ENCODE data around the gene SH2D3A. TPM values are rescaled to one million over a fixed set of nuclear protein-coding genes. Genes with fewer than 3 reads are reported as not detected.

SH2D3A gene
- total and polyA plus RNA-seq, 2 experiments from 2014 or later, result 20.7 to 38.4 TPM

DNA sequence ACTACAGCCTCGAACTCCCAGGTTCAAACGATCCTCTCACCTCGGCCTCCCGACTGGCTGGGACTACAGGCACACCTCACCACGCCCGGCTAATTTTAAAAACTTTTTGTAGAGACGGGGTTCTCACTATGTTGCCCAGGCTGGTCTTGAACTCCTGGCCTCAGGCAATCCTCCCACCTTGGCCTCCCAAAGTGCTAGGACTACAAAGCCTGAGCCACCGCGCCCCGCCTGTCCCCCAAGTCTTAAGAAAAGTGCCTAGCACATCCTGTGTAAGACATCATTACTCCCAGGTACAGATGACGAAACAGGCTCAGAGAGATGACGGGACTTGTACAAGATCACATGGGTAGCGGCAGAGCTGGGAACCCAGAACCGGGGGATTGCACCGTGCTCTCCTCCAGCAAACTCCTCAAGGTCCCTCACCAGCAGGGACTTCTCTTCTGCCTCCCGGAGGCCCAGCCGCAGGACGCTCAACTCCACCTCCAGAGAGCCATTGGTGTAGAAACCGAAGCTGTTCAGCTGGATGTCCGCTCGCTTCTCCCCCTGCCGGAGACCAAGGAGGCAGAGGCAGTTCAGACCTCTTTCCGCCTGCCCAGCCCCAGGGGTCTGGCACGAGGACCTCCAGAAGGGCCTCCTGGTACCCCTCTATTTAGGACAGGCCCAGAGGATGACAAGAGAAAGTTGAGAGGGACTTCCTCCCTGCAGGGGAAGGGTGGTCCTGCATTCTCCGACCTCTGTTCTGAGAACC is 30.9 kb downstream of the SH2D3A start (continued):
- TF ChIP-seq, protein P1, sequence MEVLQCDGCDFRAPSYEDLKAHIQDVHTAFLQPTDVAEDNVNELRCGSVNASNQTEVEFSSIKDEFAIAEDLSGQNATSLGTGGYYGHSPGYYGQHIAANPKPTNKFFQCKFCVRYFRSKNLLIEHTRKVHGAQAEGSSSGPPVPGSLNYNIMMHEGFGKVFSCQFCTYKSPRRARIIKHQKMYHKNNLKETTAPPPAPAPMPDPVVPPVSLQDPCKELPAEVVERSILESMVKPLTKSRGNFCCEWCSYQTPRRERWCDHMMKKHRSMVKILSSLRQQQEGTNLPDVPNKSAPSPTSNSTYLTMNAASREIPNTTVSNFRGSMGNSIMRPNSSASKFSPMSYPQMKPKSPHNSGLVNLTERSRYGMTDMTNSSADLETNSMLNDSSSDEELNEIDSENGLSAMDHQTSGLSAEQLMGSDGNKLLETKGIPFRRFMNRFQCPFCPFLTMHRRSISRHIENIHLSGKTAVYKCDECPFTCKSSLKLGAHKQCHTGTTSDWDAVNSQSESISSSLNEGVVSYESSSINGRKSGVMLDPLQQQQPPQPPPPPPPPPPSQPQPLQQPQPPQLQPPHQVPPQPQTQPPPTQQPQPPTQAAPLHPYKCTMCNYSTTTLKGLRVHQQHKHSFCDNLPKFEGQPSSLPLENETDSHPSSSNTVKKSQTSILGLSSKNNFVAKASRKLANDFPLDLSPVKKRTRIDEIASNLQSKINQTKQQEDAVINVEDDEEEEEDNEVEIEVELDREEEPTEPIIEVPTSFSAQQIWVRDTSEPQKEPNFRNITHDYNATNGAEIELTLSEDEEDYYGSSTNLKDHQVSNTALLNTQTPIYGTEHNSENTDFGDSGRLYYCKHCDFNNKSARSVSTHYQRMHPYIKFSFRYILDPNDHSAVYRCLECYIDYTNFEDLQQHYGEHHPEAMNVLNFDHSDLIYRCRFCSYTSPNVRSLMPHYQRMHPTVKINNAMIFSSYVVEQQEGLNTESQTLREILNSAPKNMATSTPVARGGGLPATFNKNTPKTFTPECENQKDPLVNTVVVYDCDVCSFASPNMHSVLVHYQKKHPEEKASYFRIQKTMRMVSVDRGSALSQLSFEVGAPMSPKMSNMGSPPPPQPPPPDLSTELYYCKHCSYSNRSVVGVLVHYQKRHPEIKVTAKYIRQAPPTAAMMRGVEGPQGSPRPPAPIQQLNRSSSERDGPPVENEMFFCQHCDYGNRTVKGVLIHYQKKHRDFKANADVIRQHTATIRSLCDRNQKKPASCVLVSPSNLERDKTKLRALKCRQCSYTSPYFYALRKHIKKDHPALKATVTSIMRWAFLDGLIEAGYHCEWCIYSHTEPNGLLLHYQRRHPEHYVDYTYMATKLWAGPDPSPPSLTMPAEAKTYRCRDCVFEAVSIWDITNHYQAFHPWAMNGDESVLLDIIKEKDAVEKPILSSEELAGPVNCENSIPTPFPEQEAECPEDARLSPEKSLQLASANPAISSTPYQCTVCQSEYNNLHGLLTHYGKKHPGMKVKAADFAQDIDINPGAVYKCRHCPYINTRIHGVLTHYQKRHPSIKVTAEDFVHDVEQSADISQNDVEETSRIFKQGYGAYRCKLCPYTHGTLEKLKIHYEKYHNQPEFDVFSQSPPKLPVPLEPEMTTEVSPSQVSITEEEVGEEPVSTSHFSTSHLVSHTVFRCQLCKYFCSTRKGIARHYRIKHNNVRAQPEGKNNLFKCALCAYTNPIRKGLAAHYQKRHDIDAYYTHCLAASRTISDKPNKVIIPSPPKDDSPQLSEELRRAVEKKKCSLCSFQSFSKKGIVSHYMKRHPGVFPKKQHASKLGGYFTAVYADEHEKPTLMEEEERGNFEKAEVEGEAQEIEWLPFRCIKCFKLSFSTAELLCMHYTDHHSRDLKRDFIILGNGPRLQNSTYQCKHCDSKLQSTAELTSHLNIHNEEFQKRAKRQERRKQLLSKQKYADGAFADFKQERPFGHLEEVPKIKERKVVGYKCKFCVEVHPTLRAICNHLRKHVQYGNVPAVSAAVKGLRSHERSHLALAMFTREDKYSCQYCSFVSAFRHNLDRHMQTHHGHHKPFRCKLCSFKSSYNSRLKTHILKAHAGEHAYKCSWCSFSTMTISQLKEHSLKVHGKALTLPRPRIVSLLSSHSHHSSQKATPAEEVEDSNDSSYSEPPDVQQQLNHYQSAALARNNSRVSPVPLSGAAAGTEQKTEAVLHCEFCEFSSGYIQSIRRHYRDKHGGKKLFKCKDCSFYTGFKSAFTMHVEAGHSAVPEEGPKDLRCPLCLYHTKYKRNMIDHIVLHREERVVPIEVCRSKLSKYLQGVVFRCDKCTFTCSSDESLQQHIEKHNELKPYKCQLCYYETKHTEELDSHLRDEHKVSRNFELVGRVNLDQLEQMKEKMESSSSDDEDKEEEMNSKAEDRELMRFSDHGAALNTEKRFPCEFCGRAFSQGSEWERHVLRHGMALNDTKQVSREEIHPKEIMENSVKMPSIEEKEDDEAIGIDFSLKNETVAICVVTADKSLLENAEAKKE (CRISPR knock-in tag; IDR thresholded peaks at IDR 0.05), result no peak
- TF ChIP-seq EZH2 (IDR thresholded peaks at IDR 0.05; ENCODE audit: low read depth, unreplicated experiment), result no peak
- TF ChIP-seq CREB1 (CRISPR knock-in tag; IDR thresholded peaks at IDR 0.05; ENCODE audit: low read depth), result 0 out of 2 replicates have a peak, but pooled peaks have one; percentile 25
- no peak for TF ChIP-seq POLR2AphosphoS5 (IDR thresholded peaks at IDR 0.05; ENCODE audit: low read depth)
- TF ChIP-seq ZNF114 (CRISPR knock-in tag; IDR thresholded peaks at IDR 0.05), result no peak
- TF ChIP-seq NANOG (IDR thresholded peaks at IDR 0.05; ENCODE audit: borderline replicate concordance), result no peak
- TF ChIP-seq STAT1 (IDR thresholded peaks at IDR 0.05; ENCODE audit: unreplicated experiment), result no peak
- no peak for TF ChIP-seq ZNF331 (CRISPR knock-in tag; IDR thresholded peaks at IDR 0.05; ENCODE audit: low read depth)
- TF ChIP-seq, protein P2, sequence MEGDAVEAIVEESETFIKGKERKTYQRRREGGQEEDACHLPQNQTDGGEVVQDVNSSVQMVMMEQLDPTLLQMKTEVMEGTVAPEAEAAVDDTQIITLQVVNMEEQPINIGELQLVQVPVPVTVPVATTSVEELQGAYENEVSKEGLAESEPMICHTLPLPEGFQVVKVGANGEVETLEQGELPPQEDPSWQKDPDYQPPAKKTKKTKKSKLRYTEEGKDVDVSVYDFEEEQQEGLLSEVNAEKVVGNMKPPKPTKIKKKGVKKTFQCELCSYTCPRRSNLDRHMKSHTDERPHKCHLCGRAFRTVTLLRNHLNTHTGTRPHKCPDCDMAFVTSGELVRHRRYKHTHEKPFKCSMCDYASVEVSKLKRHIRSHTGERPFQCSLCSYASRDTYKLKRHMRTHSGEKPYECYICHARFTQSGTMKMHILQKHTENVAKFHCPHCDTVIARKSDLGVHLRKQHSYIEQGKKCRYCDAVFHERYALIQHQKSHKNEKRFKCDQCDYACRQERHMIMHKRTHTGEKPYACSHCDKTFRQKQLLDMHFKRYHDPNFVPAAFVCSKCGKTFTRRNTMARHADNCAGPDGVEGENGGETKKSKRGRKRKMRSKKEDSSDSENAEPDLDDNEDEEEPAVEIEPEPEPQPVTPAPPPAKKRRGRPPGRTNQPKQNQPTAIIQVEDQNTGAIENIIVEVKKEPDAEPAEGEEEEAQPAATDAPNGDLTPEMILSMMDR (conservative IDR thresholded peaks at IDR 0.05; ENCODE audit: low read depth in 2 of 2), result peak; percentile 43 to 51
- TF ChIP-seq ETS1 (IDR thresholded peaks at IDR 0.05), result no peak

Measured in GM23338 (cell line).